ENCODE measurements around the gene GNG4. TPM values are rescaled to one million over a fixed set of nuclear protein-coding genes. Genes with fewer than 3 reads are reported as not detected.

GNG4 gene
- total RNA-seq, 1 donor from 2014 or later = not detected

DNA sequence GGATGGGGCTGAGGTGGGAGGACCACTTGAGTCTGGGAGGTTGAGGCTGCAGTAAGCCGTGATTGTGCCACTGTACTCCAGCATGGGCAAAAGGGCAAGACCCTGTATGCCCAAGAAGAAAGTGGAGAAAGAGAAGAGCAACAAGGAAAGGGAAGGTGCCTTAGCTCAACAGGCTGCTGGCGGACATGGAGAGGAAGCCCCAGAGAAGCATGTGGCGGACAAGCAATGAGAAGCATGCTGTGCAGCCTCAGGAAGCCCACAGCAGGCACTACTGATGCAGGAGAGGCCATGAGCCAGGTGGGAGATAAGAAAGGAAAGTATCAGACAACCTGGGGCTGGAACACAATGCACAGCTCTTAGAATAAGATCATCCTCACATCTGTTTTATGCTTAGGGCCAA is 32.6 kb upstream of the GNG4 start:
- Histone ChIP-seq H3K4me3 (no peak overlapping the region), H3K36me3 (peaks cover 68% of the 10 kb centered on the region), H3K4me1 (no peaks in the 10 kb centered on the region), H3K27ac (no peak overlapping the region), H3K9me3 (no peaks in the 10 kb centered on the region), H3K27me3 (ENCODE audit: low read depth) (no peaks in the 10 kb centered on the region)
- no peak for DNase-seq
- ATAC-seq = no peak
- intact Hi-C loops (cut with DNase I) = no loop called here
- TF ChIP-seq, protein P1, sequence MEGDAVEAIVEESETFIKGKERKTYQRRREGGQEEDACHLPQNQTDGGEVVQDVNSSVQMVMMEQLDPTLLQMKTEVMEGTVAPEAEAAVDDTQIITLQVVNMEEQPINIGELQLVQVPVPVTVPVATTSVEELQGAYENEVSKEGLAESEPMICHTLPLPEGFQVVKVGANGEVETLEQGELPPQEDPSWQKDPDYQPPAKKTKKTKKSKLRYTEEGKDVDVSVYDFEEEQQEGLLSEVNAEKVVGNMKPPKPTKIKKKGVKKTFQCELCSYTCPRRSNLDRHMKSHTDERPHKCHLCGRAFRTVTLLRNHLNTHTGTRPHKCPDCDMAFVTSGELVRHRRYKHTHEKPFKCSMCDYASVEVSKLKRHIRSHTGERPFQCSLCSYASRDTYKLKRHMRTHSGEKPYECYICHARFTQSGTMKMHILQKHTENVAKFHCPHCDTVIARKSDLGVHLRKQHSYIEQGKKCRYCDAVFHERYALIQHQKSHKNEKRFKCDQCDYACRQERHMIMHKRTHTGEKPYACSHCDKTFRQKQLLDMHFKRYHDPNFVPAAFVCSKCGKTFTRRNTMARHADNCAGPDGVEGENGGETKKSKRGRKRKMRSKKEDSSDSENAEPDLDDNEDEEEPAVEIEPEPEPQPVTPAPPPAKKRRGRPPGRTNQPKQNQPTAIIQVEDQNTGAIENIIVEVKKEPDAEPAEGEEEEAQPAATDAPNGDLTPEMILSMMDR (IDR thresholded peaks at IDR 0.05) = no peak

DNA sequence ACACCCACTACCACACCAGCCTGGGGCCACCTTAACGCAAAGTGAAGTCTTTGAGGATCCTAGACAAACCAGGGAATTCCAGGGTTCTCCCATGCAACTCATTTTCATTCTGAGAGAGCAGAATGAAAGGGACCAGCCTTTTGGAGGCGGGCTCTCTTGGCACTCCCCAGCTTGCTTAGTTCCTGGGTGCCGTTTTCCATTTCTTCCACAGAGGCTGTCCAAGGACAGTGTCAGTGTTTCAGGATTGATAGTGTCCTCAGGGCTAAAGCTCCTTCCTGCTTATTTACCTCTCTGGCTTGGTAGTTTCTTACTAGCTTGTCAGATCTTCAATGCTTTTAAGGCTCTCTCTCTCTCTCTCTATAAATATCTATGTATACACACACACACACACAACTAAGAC is 30.1 kb upstream of the GNG4 start:
- no peak overlapping the region for H3K27ac ChIP-seq
- H3K4me3 ChIP-seq = no peak overlapping the region
- H3K36me3 ChIP-seq = peaks cover 68% of the 10 kb centered on the region
- H3K27me3 ChIP-seq (ENCODE audit: low read depth) = no peaks in the 10 kb centered on the region
- DNase-seq (no peak), ATAC-seq (no peak)
- peaks cover 11% of the 10 kb centered on the region for H3K9me3 ChIP-seq
- no peaks in the 10 kb centered on the region for H3K4me1 ChIP-seq
- TF ChIP-seq, protein P1 (IDR thresholded peaks at IDR 0.05) = no peak
- intact Hi-C loops (cut with DNase I) = no loop called here

DNA sequence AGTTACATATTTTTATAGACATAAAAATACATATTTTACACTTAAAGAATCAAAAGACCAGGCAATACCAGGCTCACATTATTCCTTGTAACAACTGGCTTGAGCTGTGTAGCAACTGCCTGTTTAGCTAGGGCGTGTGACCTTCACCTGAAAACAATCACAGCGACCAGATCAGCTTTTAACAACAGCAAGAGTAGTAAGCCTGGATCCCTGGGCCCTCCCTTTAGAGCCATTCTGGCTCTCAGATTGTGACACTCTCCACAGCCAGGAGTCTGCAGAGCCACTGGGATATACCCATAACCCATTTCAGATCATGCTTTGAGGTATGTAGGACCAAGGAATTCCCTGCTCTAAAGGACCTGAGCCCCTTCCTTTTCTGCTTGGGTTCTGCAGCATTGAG is 29.4 kb upstream of the GNG4 start:
- TF ChIP-seq, protein P1 (IDR thresholded peaks at IDR 0.05) = no peak
- Histone ChIP-seq H3K4me1 (no peaks in the 10 kb centered on the region), H3K36me3 (peaks cover 68% of the 10 kb centered on the region), H3K9me3 (peaks cover 11% of the 10 kb centered on the region), H3K27ac (no peak overlapping the region), H3K4me3 (no peak overlapping the region), H3K27me3 (ENCODE audit: low read depth) (no peaks in the 10 kb centered on the region)
- ATAC-seq = no peak
- intact Hi-C loops (cut with DNase I) = no loop called here
- DNase-seq = no peak

DNA sequence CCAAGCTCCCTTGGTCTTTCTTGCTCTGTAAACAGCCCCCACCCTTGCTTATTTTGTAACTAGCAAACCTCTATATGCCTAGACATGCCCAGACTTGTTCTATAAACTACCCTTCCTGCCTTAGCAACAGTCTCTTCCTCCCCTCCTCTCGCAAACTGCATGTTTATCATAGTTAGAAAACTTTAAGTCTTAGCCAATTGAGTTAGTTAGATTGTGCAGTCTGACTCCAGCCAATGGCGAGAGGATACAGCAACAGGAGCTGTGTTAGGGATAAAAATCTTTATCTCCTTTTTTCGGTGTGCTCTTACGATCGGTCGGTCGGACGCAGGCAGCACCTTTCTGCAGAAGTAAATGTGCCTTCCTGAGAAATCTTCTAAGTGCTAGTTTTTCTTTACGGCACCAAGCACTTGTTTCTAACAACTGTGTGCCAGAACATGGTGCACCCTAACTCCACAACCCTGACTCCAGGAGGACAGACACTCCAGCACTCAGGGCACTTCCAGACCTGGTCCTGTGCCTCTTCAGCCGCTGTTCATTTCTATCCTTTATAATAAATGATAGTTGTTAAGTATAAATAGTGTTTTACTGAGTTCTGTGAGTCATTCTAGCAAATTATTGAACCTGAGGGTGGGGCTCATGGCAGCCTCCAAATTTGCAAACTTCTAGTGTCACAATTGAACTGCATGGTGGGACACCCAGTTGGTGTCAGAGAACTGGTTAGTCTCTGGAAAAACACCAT is 25.7 kb upstream of the GNG4 start:
- TF ChIP-seq, protein P1 (IDR thresholded peaks at IDR 0.05) = no peak
- peaks cover 30% of the 10 kb centered on the region for H3K9me3 ChIP-seq
- no peaks in the 10 kb centered on the region for H3K4me1 ChIP-seq
- no peak overlapping the region for H3K27ac ChIP-seq
- no peaks in the 10 kb centered on the region for H3K27me3 ChIP-seq (ENCODE audit: low read depth)
- H3K4me3 ChIP-seq = no peak overlapping the region
- no peak for DNase-seq
- peaks cover 59% of the 10 kb centered on the region for H3K36me3 ChIP-seq
- intact Hi-C loops (cut with DNase I) = no loop called here
- no peak for ATAC-seq

DNA sequence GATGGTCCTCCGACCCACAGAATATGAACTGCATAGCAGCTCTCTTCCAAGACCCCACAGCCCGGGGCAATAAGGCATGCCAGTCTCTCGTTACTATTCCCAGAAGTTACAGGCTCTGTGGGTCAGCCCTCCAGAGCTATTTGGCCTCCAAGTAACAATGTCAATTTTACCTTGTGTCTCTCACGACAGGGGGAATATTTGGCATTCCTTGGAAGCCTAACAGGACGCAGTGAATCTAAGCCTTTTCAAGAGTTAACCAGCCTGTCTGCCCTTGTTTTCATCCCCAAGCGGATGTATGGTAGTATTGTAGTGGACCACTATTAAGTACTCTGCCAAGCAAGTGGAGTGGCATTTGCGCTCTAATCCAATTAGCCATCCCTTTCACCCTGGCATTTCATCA is 24.4 kb upstream of the GNG4 start:
- H3K27me3 ChIP-seq (ENCODE audit: low read depth) = no peaks in the 10 kb centered on the region
- TF ChIP-seq, protein P1 (IDR thresholded peaks at IDR 0.05) = no peak
- H3K4me1 ChIP-seq = no peaks in the 10 kb centered on the region
- H3K36me3 ChIP-seq = peaks cover 63% of the 10 kb centered on the region
- peaks cover 42% of the 10 kb centered on the region for H3K9me3 ChIP-seq
- no peak overlapping the region for H3K4me3 ChIP-seq
- intact Hi-C loops (cut with DNase I) = no loop called here
- DNase-seq (no peak), ATAC-seq (no peak)
- no peak overlapping the region for H3K27ac ChIP-seq
